ENCODE results near the gene GRIK4.

- TF ChIP-seq POLR2AphosphoS5 (IDR thresholded peaks at IDR 0.05), result no peak
- no peak for TF ChIP-seq CTCF (IDR thresholded peaks at IDR 0.05)
- TF ChIP-seq POLR2A (IDR thresholded peaks at IDR 0.05), result no peak
- TF ChIP-seq EP300 (IDR thresholded peaks at IDR 0.05), result no peak
Observed at GRCh38 chr11:120668537-120668936, 157.0 kb downstream of the GRIK4 start.
